Liver (tissue), 9 donors: Measurements from ENCODE around the gene GLDN. TPM values are rescaled to one million over a fixed set of nuclear protein-coding genes. Genes with fewer than 3 reads are reported as not detected.

Experiments
- DNase-seq: peaks from one replicate; pipeline ENCODE4 v3.0.0-alpha.2; 2017; ENCODE audit warnings: low spot score
- H3K27ac ChIP-seq, 2 donors: one replicate each; pipeline ENCODE4 v1.7.0; 2013; ENCODE audit warnings: inconsistent platforms in 2 of 2, low read length in 2 of 2, control low read depth in 1 of 2, low read depth in 1 of 2, mild to moderate bottlenecking in 1 of 2
- H3K27me3 ChIP-seq, 4 donors: one replicate each; pipeline versions ENCODE4 v1.6.1 to v1.7.0; 2013; ENCODE audit warnings: low read length in 3 of 4, inconsistent platforms in 1 of 4, mild to moderate bottlenecking in 1 of 4, moderate library complexity in 1 of 4; ENCODE audit not compliant: control insufficient read depth in 4 of 4, insufficient read depth in 4 of 4
- H3K36me3 ChIP-seq, 4 donors: one replicate each; pipeline versions ENCODE4 v1.6.1 to v1.7.0; 2013; ENCODE audit warnings: low read length in 3 of 4, mild to moderate bottlenecking in 3 of 4, low read depth in 1 of 4, moderate library complexity in 1 of 4; ENCODE audit not compliant: control insufficient read depth in 4 of 4, insufficient read depth in 3 of 4
- H3K4me1 ChIP-seq, 4 donors: one replicate each; pipeline versions ENCODE4 v1.6.1 to v1.7.0; 2013; ENCODE audit warnings: low read length in 3 of 4, mild to moderate bottlenecking in 3 of 4, moderate library complexity in 1 of 4; ENCODE audit not compliant: control insufficient read depth in 4 of 4, insufficient read depth in 4 of 4
- H3K4me3 ChIP-seq, 3 donors: one replicate each; pipeline versions ENCODE4 v1.6.1 to v1.7.0; 2013; ENCODE audit warnings: low read length in 3 of 3, control low read depth in 1 of 3, low read depth in 1 of 3, mild to moderate bottlenecking in 1 of 3
- H3K9ac ChIP-seq, 2 donors: one replicate each; pipeline ENCODE4 v1.7.0; 2013; ENCODE audit warnings: low read length in 2 of 2, mild to moderate bottlenecking in 2 of 2, moderate library complexity in 2 of 2, control low read depth in 1 of 2, low read depth in 1 of 2
- H3K9me3 ChIP-seq, 4 donors: one replicate each; pipeline versions ENCODE4 v1.6.1 to v1.7.0; 2013; ENCODE audit warnings: low read length in 3 of 4; ENCODE audit not compliant: control insufficient read depth in 4 of 4
- EGR1 ChIP-seq, 2 donors: IDR thresholded peaks; 2 replicates each; pipeline ENCODE4 v1.6.1; 2016 to 2018; ENCODE audit warnings: antibody characterized with exemption in 2 of 2, low read depth in 2 of 2
- FOXA1 ChIP-seq: IDR thresholded peaks from 2 replicates; pipeline ENCODE4 v1.6.1; 2016; ENCODE audit warnings: antibody characterized with exemption
- FOXA2 ChIP-seq: IDR thresholded peaks from 2 replicates; pipeline ENCODE4 v1.6.1; 2016; ENCODE audit warnings: antibody characterized with exemption
- GABPA ChIP-seq, 2 donors: IDR thresholded peaks in 1 of 2; conservative IDR thresholded peaks in 1 of 2; 2 replicates each; pipeline ENCODE4 v1.6.1; 2016; ENCODE audit warnings: antibody characterized with exemption in 2 of 2, mild to moderate bottlenecking in 1 of 2, moderate library complexity in 1 of 2
- HNF4A ChIP-seq, 2 donors: conservative IDR thresholded peaks; 2 replicates each; pipeline ENCODE4 v1.6.1; 2016; ENCODE audit warnings: antibody characterized with exemption in 2 of 2, mild to moderate bottlenecking in 2 of 2
- HNF4G ChIP-seq: IDR thresholded peaks from 2 replicates; pipeline ENCODE4 v1.6.1; 2016; ENCODE audit warnings: antibody characterized with exemption
- JUND ChIP-seq, 2 donors: IDR thresholded peaks; 2 replicates each; pipeline ENCODE4 v1.6.1; 2016; ENCODE audit warnings: antibody characterized with exemption in 2 of 2
- NR2F2 ChIP-seq: IDR thresholded peaks from 2 replicates; pipeline ENCODE4 v1.6.1; 2016; ENCODE audit warnings: antibody characterized with exemption
- RAD21 ChIP-seq, 2 donors: IDR thresholded peaks; 2 replicates each; pipeline ENCODE4 v1.6.1; 2016; ENCODE audit warnings: antibody characterized with exemption in 2 of 2, mild to moderate bottlenecking in 2 of 2
- RXRA ChIP-seq, 2 donors: IDR thresholded peaks; 2 replicates each; pipeline ENCODE4 v1.6.1; 2017 to 2018; ENCODE audit warnings: antibody characterized with exemption in 2 of 2, mild to moderate bottlenecking in 1 of 2
- SP1 ChIP-seq: IDR thresholded peaks from 2 replicates; pipeline ENCODE4 v1.6.1; 2018; ENCODE audit warnings: antibody characterized with exemption, mild to moderate bottlenecking
- TAF1 ChIP-seq: conservative IDR thresholded peaks from 2 replicates; pipeline ENCODE4 v1.6.1; 2016; ENCODE audit warnings: antibody characterized with exemption, mild to moderate bottlenecking
- YY1 ChIP-seq: IDR thresholded peaks from 2 replicates; pipeline ENCODE4 v1.6.1; 2016; ENCODE audit warnings: antibody characterized with exemption, mild to moderate bottlenecking
- WGBS: extraction: QIAGEN DNeasy Blood & Tissue Kit; methylation state at CpG from one replicate; pipeline ENCODE4 v1.1.7; 2013; 5-methylcytosine and 5-hydroxymethylcytosine counted together
- polyA plus RNA-seq, 2 donors: library from polyadenylated mRNA; stranded (reverse) in 1 of 2; unstranded in 1 of 2; fragments of 200-250 nt in 1 of 2; fragments of >200 nt in 1 of 2; fragmentation: Nextera tagmentation in 1 of 2; extraction: Ambion mirVana in 1 of 2; gene quantifications; one replicate each; pipeline versions ENCODE4 v1.2.1 to v1.2.3, GENCODE V29; 2013 to 2015
- total RNA-seq, 2 donors: library from RNA; depleted of rRNA; stranded (reverse); fragments of >200 nt; gene quantifications; one replicate each; pipeline ENCODE4 v1.2.3, GENCODE V29; 2014
- TF ChIP-seq, protein P1 (sequence below): IDR thresholded peaks from 2 replicates; pipeline ENCODE4 v1.6.1; 2016; ENCODE audit warnings: antibody characterized with exemption
- TF ChIP-seq, protein P2 (sequence below): IDR thresholded peaks from 2 replicates; pipeline ENCODE4 v1.6.1; 2016; ENCODE audit warnings: antibody characterized with exemption, mild to moderate bottlenecking
- TF ChIP-seq, protein P3 (sequence below): IDR thresholded peaks from 2 replicates; pipeline ENCODE4 v1.6.1; 2016; ENCODE audit warnings: antibody characterized with exemption
- TF ChIP-seq, protein P4 (sequence below): fragments of 150-350 bp; IDR thresholded peaks from 2 replicates; pipeline ENCODE4 v1.5.1; 2017; ENCODE audit warnings: improper control_type of control experiment, low read depth, low read length; ENCODE audit not compliant: missing input control
- TF ChIP-seq, protein P5 (sequence below): IDR thresholded peaks from 2 replicates; pipeline ENCODE4 v1.6.1; 2016; ENCODE audit warnings: antibody characterized with exemption
- donor health status: healthy.
- donor health status: healthy.
- donor health status: healthy.
- donor health status: healthy.
- donor health status: healthy.

GLDN gene
- total and polyA plus RNA-seq, 4 donors = 0.15 to 1.4 (median 0.33) TPM

DNA sequence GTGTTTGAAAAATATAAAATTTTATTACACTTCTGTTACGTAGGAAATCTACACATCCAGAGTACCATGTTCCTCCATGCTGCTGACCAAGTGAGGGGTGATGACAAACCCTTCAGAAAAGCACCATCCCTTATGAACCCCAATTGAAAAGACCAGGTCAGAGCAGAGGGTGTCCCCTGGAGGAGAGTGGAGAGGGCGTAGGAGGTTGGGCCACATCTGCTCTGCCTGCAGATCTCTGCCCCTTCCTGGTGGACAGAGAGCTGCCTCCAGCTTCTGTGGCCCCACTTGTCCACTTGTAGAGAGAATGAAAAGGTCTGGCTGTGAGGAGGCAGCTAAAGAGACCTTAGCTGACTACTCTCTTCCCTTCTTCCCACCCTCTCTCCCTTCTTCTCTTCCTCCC is 55.5 kb downstream of the GLDN start:
- no peaks in the 10 kb centered on the region for H3K36me3 ChIP-seq
- H3K9me3 ChIP-seq = no peaks in the 10 kb centered on the region
- no peak for DNase-seq
- H3K4me3 ChIP-seq = no peak overlapping the region
- H3K9ac ChIP-seq = no peak overlapping the region
- no peaks in the 10 kb centered on the region for H3K27me3 ChIP-seq
- no peak overlapping the region for H3K27ac ChIP-seq
- TF ChIP-seq NR2F2 = no peak
- TF ChIP-seq, protein P1, sequence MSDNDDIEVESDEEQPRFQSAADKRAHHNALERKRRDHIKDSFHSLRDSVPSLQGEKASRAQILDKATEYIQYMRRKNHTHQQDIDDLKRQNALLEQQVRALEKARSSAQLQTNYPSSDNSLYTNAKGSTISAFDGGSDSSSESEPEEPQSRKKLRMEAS = no peak
- TF ChIP-seq, protein P2, sequence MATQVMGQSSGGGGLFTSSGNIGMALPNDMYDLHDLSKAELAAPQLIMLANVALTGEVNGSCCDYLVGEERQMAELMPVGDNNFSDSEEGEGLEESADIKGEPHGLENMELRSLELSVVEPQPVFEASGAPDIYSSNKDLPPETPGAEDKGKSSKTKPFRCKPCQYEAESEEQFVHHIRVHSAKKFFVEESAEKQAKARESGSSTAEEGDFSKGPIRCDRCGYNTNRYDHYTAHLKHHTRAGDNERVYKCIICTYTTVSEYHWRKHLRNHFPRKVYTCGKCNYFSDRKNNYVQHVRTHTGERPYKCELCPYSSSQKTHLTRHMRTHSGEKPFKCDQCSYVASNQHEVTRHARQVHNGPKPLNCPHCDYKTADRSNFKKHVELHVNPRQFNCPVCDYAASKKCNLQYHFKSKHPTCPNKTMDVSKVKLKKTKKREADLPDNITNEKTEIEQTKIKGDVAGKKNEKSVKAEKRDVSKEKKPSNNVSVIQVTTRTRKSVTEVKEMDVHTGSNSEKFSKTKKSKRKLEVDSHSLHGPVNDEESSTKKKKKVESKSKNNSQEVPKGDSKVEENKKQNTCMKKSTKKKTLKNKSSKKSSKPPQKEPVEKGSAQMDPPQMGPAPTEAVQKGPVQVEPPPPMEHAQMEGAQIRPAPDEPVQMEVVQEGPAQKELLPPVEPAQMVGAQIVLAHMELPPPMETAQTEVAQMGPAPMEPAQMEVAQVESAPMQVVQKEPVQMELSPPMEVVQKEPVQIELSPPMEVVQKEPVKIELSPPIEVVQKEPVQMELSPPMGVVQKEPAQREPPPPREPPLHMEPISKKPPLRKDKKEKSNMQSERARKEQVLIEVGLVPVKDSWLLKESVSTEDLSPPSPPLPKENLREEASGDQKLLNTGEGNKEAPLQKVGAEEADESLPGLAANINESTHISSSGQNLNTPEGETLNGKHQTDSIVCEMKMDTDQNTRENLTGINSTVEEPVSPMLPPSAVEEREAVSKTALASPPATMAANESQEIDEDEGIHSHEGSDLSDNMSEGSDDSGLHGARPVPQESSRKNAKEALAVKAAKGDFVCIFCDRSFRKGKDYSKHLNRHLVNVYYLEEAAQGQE = no peak
- TF ChIP-seq HNF4G = no peak
- H3K4me1 ChIP-seq = peaks cover 0 to 2% (median 0%) of the 10 kb centered on the region in 4 donors
- 89% methylated on average over 2 of the region's 2 CpGs for WGBS

DNA sequence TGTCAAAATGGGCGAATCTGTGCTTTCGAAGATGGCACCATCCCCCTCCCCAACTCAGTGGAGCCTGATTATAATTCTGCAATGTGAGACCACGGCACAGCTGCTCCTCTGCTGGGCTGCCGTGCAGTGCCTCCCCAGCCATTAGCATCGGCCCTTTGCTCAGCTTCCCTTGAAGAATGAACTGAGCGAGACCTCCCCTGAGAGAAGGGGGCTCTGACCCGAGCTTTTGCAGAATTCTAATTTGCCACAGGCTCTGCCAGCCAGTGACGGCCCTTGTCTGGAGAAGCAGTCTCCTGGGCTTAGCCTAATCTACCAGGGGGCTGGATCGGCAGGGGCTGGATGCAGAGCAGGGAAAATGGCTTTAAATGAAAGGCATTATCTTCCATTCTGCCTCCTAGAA is 57.2 kb downstream of the GLDN start:
- Histone ChIP-seq H3K9me3 (no peaks in the 10 kb centered on the region), H3K36me3 (no peaks in the 10 kb centered on the region), H3K27ac (no peak overlapping the region), H3K4me3 (no peak overlapping the region), H3K9ac (no peak overlapping the region), H3K4me1 (peaks cover 0 to 5% (median 1%) of the 10 kb centered on the region in 4 donors), H3K27me3 (no peaks in the 10 kb centered on the region)
- TF ChIP-seq, protein P3, sequence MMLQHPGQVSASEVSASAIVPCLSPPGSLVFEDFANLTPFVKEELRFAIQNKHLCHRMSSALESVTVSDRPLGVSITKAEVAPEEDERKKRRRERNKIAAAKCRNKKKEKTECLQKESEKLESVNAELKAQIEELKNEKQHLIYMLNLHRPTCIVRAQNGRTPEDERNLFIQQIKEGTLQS = no peak
- TF ChIP-seq YY1 (no peak), NR2F2 (no peak), FOXA2 (no peak), SP1 (no peak), FOXA1 (no peak), HNF4A (conservative IDR thresholded peaks at IDR 0.05) (no peak), GABPA (IDR thresholded peaks at IDR 0.05 in 1 of 2, conservative IDR thresholded peaks at IDR 0.05 in 1 of 2) (no peak), RAD21 (IDR thresholded peaks at IDR 0.05) (no peak), EGR1 (IDR thresholded peaks at IDR 0.05; ENCODE audit: low read depth in 2 of 2) (no peak), HNF4G (no peak), TAF1 (no peak), JUND (IDR thresholded peaks at IDR 0.05) (no peak), RXRA (IDR thresholded peaks at IDR 0.05) (no peak)
- TF ChIP-seq, protein P1 = no peak
- TF ChIP-seq, protein P4, sequence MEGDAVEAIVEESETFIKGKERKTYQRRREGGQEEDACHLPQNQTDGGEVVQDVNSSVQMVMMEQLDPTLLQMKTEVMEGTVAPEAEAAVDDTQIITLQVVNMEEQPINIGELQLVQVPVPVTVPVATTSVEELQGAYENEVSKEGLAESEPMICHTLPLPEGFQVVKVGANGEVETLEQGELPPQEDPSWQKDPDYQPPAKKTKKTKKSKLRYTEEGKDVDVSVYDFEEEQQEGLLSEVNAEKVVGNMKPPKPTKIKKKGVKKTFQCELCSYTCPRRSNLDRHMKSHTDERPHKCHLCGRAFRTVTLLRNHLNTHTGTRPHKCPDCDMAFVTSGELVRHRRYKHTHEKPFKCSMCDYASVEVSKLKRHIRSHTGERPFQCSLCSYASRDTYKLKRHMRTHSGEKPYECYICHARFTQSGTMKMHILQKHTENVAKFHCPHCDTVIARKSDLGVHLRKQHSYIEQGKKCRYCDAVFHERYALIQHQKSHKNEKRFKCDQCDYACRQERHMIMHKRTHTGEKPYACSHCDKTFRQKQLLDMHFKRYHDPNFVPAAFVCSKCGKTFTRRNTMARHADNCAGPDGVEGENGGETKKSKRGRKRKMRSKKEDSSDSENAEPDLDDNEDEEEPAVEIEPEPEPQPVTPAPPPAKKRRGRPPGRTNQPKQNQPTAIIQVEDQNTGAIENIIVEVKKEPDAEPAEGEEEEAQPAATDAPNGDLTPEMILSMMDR = no peak
- TF ChIP-seq, protein P5, sequence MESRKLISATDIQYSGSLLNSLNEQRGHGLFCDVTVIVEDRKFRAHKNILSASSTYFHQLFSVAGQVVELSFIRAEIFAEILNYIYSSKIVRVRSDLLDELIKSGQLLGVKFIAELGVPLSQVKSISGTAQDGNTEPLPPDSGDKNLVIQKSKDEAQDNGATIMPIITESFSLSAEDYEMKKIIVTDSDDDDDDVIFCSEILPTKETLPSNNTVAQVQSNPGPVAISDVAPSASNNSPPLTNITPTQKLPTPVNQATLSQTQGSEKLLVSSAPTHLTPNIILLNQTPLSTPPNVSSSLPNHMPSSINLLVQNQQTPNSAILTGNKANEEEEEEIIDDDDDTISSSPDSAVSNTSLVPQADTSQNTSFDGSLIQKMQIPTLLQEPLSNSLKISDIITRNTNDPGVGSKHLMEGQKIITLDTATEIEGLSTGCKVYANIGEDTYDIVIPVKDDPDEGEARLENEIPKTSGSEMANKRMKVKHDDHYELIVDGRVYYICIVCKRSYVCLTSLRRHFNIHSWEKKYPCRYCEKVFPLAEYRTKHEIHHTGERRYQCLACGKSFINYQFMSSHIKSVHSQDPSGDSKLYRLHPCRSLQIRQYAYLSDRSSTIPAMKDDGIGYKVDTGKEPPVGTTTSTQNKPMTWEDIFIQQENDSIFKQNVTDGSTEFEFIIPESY = no peak
- TF ChIP-seq, protein P2 = no peak
- 88% methylated on average over 9 of the region's 9 CpGs for WGBS
- DNase-seq = no peak
